GM18502 (cell line): ENCODE data around the gene SPDYC.

Experiments used
- ATAC-seq: cut with Tn5 transposase; IDR thresholded peaks from one replicate; pipeline ENCODE4 v1.9.1; 2021; ENCODE audit warnings: mild to moderate bottlenecking; ENCODE audit not compliant: unreplicated experiment, poor library complexity

SPDYC gene

GRCh38 chr11:65217441-65218423 is 47.7 kb downstream of the SPDYC start:
- ATAC-seq, result no peak

- ATAC-seq, result no peak
Measured at GRCh38 chr11:65218446-65218845, 48.4 kb downstream of the SPDYC start.

- ATAC-seq, result no peak
Measured at GRCh38 chr11:65219930-65220213, 49.8 kb downstream of the SPDYC start.

- no peak for ATAC-seq
Measured at GRCh38 chr11:65221026-65221425, 51.0 kb downstream of the SPDYC start.
